GM18526 (cell line): ENCODE data around the gene OR10G2.

Experiments
- POLR2A ChIP-seq: IDR thresholded peaks from 3 replicates; pipeline ENCODE4 v1.6.1; 2011; ENCODE audit not compliant: insufficient read length; ENCODE audit errors: extremely low read depth

Gene OR10G2

GRCh38 chr14:21626491-21627230 lies 8.1 kb downstream of the OR10G2 start:
- no peak for TF ChIP-seq POLR2A

GRCh38 chr14:21617614-21618013 lies 17.1 kb downstream of the OR10G2 start:
- no peak for TF ChIP-seq POLR2A

GRCh38 chr14:21614240-21614639 lies 20.5 kb downstream of the OR10G2 start:
- TF ChIP-seq POLR2A, result no peak

- TF ChIP-seq POLR2A, result no peak
These were observed 22.4 kb downstream of the OR10G2 start for GRCh38 chr14:21612324-21612723.

GRCh38 chr14:21589317-21589716 lies 45.4 kb downstream of the OR10G2 start:
- no peak for TF ChIP-seq POLR2A
